K562 (cell line): ENCODE data around the gene TMIGD1. TPM values are rescaled to one million over a fixed set of nuclear protein-coding genes. Genes with fewer than 3 reads are reported as not detected.

Experiments used
- BACH1 ChIP-seq: fragments of 200-800 bp; sonication (Bioruptor generic); IDR thresholded peaks from 2 replicates; pipeline ENCODE4 v1.6.1; 2016; ENCODE audit warnings: missing genetic modification characterization, missing compliant biosample characterization
- CBX1 ChIP-seq: sonication (generic); IDR thresholded peaks from 2 replicates; pipeline ENCODE4 v1.6.1; 2016; ENCODE audit warnings: antibody characterized with exemption, low read depth, mild to moderate bottlenecking
- CCNT2 ChIP-seq: IDR thresholded peaks from 2 replicates; pipeline ENCODE4 v1.6.1; 2011; ENCODE audit warnings: borderline replicate concordance, low read depth, mild to moderate bottlenecking, moderate library complexity, mixed read lengths, low read length; ENCODE audit not compliant: insufficient read length; ENCODE audit errors: extremely low read depth
- DACH1 ChIP-seq: fragments of 450-650 bp; IDR thresholded peaks from 2 replicates; pipeline ENCODE4 v1.6.1; 2018; ENCODE audit not compliant: partially characterized antibody
- E2F6 ChIP-seq, 2 experiments: IDR thresholded peaks; 2 replicates each; pipeline ENCODE4 v1.6.1; 2011; ENCODE audit warnings: borderline replicate concordance in 1 of 2, control low read depth in 1 of 2, low read depth in 1 of 2, low read length in 1 of 2, mild to moderate bottlenecking in 1 of 2, mixed read lengths in 1 of 2, moderate library complexity in 1 of 2; ENCODE audit not compliant: insufficient read depth in 1 of 2, insufficient read length in 1 of 2, poor library complexity in 1 of 2, severe bottlenecking in 1 of 2; ENCODE audit errors: extremely low read depth in 1 of 2
- ETS1 ChIP-seq: conservative IDR thresholded peaks from 2 replicates; pipeline ENCODE4 v1.6.1; 2011; ENCODE audit warnings: low read depth, mild to moderate bottlenecking, low read length; ENCODE audit not compliant: control insufficient read depth
- FOXJ3 ChIP-seq: sonication (generic); formaldehyde crosslinking; IDR thresholded peaks from 2 replicates; pipeline ENCODE4 v1.4.0; 2020; ENCODE audit warnings: mild to moderate bottlenecking, missing genetic modification reagents
- MAFG ChIP-seq: fragments of 450-650 bp; conservative IDR thresholded peaks from 2 replicates; pipeline ENCODE4 v1.6.1; 2016; ENCODE audit warnings: missing genetic modification characterization, missing compliant biosample characterization
- MTA3 ChIP-seq: fragments of 450-650 bp; formaldehyde crosslinking; IDR thresholded peaks from 2 replicates; pipeline ENCODE4 v1.6.1; 2017; ENCODE audit warnings: mild to moderate bottlenecking, borderline replicate concordance
- NRF1 ChIP-seq, 2 experiments: fragments of 450-650 bp; IDR thresholded peaks in 1 of 2; conservative IDR thresholded peaks in 1 of 2; 2 replicates each; pipeline ENCODE4 v1.6.1; 2014; ENCODE audit warnings: mild to moderate bottlenecking in 2 of 2
- PTBP1 ChIP-seq: fragments of 200-400 bp; formaldehyde crosslinking; IDR thresholded peaks from 2 replicates; pipeline ENCODE4 v1.6.1; 2017; ENCODE audit warnings: low read depth, low read length
- RB1 ChIP-seq: fragments of 450-650 bp; IDR thresholded peaks from 2 replicates; pipeline ENCODE4 v1.6.1; 2017; ENCODE audit warnings: low read depth, mild to moderate bottlenecking
- SAFB ChIP-seq: fragments of 200-400 bp; formaldehyde crosslinking; IDR thresholded peaks from 2 replicates; pipeline ENCODE4 v1.6.1; 2017; ENCODE audit warnings: low read depth, low read length, borderline replicate concordance
- SUPT5H ChIP-seq: fragments of 450-650 bp; IDR thresholded peaks from 2 replicates; pipeline ENCODE4 v1.6.1; 2016
- U2AF1 ChIP-seq: fragments of 200-400 bp; formaldehyde crosslinking; optimal IDR thresholded peaks from 2 replicates; pipeline ENCODE3; 2017; ENCODE audit warnings: mild to moderate bottlenecking, low read depth, low read length, moderate library complexity
- ZBTB7A ChIP-seq: IDR thresholded peaks from 2 replicates; pipeline ENCODE4 v1.6.1; 2011; ENCODE audit warnings: low read depth, mild to moderate bottlenecking, low read length, moderate library complexity, borderline replicate concordance; ENCODE audit not compliant: control insufficient read depth
- ZNF592 ChIP-seq: fragments of 450-650 bp; IDR thresholded peaks from 2 replicates; pipeline ENCODE4 v1.6.1; 2017; ENCODE audit warnings: antibody characterized with exemption, mild to moderate bottlenecking
- ZNF639 ChIP-seq, 2 experiments: fragments of 200-800 bp in 1 of 2; sonication (Bioruptor generic) in 1 of 2; sonication (generic) in 1 of 2; formaldehyde crosslinking in 1 of 2; IDR thresholded peaks in 1 of 2; conservative IDR thresholded peaks in 1 of 2; 2 replicates each; pipeline versions ENCODE4 v1.5.0 to v1.6.1; 2016 to 2020; ENCODE audit warnings: missing compliant biosample characterization in 1 of 2, missing genetic modification characterization in 1 of 2, missing genetic modification reagents in 1 of 2
- polyA plus RNA-seq, 8 experiments: library from polyadenylated mRNA; depleted of rRNA in 4 of 8; stranded (reverse) in 5 of 8; unstranded in 3 of 8; fragments of >200 nt; fragmentation: Nextera tagmentation in 2 of 8; fragmentation: Illumina TruSeq in 1 of 8; extraction: Ambion mirVana in 2 of 8; extraction: Trizol in 1 of 8; gene quantifications; 2 replicates each; pipeline versions ENCODE4 v1.2.1 to v1.2.3, GENCODE V29; 2011 to 2014; ENCODE audit warnings: inconsistent platforms in 1 of 8, missing spikeins in 1 of 8
- total RNA-seq, 7 experiments: library from RNA; depleted of rRNA in 6 of 7; stranded (reverse); fragments of >200 nt in 6 of 7; fragmentation: Illumina TruSeq in 2 of 7; extraction: Trizol in 2 of 7; gene quantifications; 2 replicates each; pipeline versions ENCODE4 v1.2.1 to v1.2.3, GENCODE V29; 2011 to 2021; ENCODE audit warnings: low replicate concordance in 1 of 7

The TMIGD1 gene
- total and polyA plus RNA-seq, 9 of the 15 experiments (the other 6 are each of a cell fraction or from before 2014, with no cell fraction given) = not detected

GRCh38 chr17:30291543-30292285 is 42.1 kb downstream of the TMIGD1 start, which contains the start of gene BLMH (continued):
- TF ChIP-seq ZBTB7A (peak; percentile 89; the same call in 1 of the 2 replicates), MAFG (tag) (peak; percentile 50; the same call in 1 of the 2 replicates), ZNF592 (0 out of 2 replicates have a peak, but pooled peaks have one; percentile 48), BACH1 (tag) (peak; percentile 89), SUPT5H (peak; percentile 53; the same call in 1 of the 2 replicates), PTBP1 (no peak), U2AF1 (peak; percentile 32), RB1 (peak; percentile 82), NRF1 (conservative IDR thresholded peaks at IDR 0.05 in 1 of 2, IDR thresholded peaks at IDR 0.05 in 1 of 2) (peak; percentile 88 to 90; a peak in 3 of 4 replicates), E2F6 (IDR thresholded peaks at IDR 0.05; ENCODE audit: borderline replicate concordance in 1 of 2, extremely low read depth in 1 of 2, insufficient read depth in 1 of 2, insufficient read length in 1 of 2, low read depth in 1 of 2, low read length in 1 of 2, poor library complexity in 1 of 2, severe bottlenecking in 1 of 2) (peak; percentile 66 to 91), DACH1 (no peak), CBX1 (peak; percentile 47; the same call in 1 of the 2 replicates), FOXJ3 (CRISPR knock-in tag) (no peak), CCNT2 (peak; percentile 92), MTA3 (peak; percentile 98), ETS1 (peak; percentile 46; the same call in 1 of the 2 replicates), SAFB (0 out of 2 replicates have a peak, but pooled peaks have one; percentile 23), ZNF639 (CRISPR knock-in tag; conservative IDR thresholded peaks at IDR 0.05 in 1 of 2, IDR thresholded peaks at IDR 0.05 in 1 of 2) (peak in 1 of 2 experiments; percentile 60; a peak in 2 of 4 replicates)
